HEK293 (cell line): ENCODE results near the gene SLC35F2.

Experiments used
- CTCF ChIA-PET: fragments of 350-600 bp; formaldehyde crosslinking; extraction: SDS; loops from one replicate; lab custom pipeline; 2021; ENCODE audit warnings: antibody characterized with exemption; lab: Yijun Ruan, JAX
- POLR2A ChIA-PET: fragments of 300-600 bp; formaldehyde crosslinking; extraction: SDS; loops from one replicate; lab custom pipeline; 2020; ENCODE audit warnings: antibody characterized with exemption, inconsistent platforms; lab: Yijun Ruan, JAX
- H3K27ac ChIP-seq: fragments of 200-500 bp; sonication (Bioruptor generic); 2 replicates; pipeline ENCODE4 v1.5.1; 2014; ENCODE audit warnings: low read depth, low read length, control low read depth, inconsistent platforms; ENCODE audit errors: extremely low read depth
- H3K36me3 ChIP-seq, 2 experiments: fragments of 200-500 bp in 1 of 2; sonication (Bioruptor generic) in 1 of 2; 1 replicate in 1 of 2; 2 replicates in 1 of 2; pipeline ENCODE4 v1.5.1; 2014 to 2017; ENCODE audit warnings: inconsistent platforms in 2 of 2, low read length in 2 of 2; ENCODE audit not compliant: control insufficient read depth in 2 of 2, insufficient read depth in 1 of 2
- H3K4me1 ChIP-seq: fragments of 200-500 bp; sonication (Bioruptor generic); 2 replicates; pipeline ENCODE4 v1.5.1; 2014; ENCODE audit warnings: mild to moderate bottlenecking, low read length, inconsistent platforms; ENCODE audit not compliant: control insufficient read depth, insufficient read depth
- H3K4me3 ChIP-seq: 2 replicates; pipeline ENCODE4 v1.5.1; 2011; ENCODE audit warnings: low read depth, mild to moderate bottlenecking, control low read depth, low read length, moderate library complexity
- H3K9me3 ChIP-seq: fragments of 200-500 bp; sonication (Bioruptor generic); 2 replicates; pipeline ENCODE4 v1.5.1; 2014; ENCODE audit warnings: low read depth, low read length, inconsistent platforms; ENCODE audit not compliant: control insufficient read depth, insufficient read depth
- BCL11B ChIP-seq: fragments of 450-650 bp; formaldehyde crosslinking; IDR thresholded peaks from 2 replicates; pipeline ENCODE4 v1.5.1; 2016; ENCODE audit warnings: low read depth, missing biosample characterization, missing genetic modification characterization
- HOXC10 ChIP-seq: sonication (generic); formaldehyde crosslinking; IDR thresholded peaks from 2 replicates; pipeline ENCODE4 v1.8.1; 2023; ENCODE audit warnings: mild to moderate bottlenecking, missing genetic modification reagents
- KLF1 ChIP-seq: fragments of 450-650 bp; formaldehyde crosslinking; IDR thresholded peaks from 2 replicates; pipeline ENCODE4 v1.5.1; 2016; ENCODE audit warnings: missing biosample characterization, missing genetic modification characterization
- KLF16 ChIP-seq: fragments of 450-650 bp; formaldehyde crosslinking; IDR thresholded peaks from 2 replicates; pipeline ENCODE4 v1.5.1; 2017; ENCODE audit warnings: missing biosample characterization, missing genetic modification characterization
- KLF8 ChIP-seq: fragments of 450-650 bp; formaldehyde crosslinking; IDR thresholded peaks from 2 replicates; pipeline ENCODE4 v1.5.1; 2016; ENCODE audit warnings: missing biosample characterization, missing genetic modification characterization
- SP3 ChIP-seq: fragments of 450-650 bp; formaldehyde crosslinking; IDR thresholded peaks from 2 replicates; pipeline ENCODE4 v1.5.1; 2016; ENCODE audit warnings: missing biosample characterization, missing genetic modification characterization
- ZBTB1 ChIP-seq: fragments of 450-650 bp; formaldehyde crosslinking; IDR thresholded peaks from 2 replicates; pipeline ENCODE4 v1.5.1; 2016; ENCODE audit warnings: missing biosample characterization, missing genetic modification characterization
- ZBTB17 ChIP-seq: fragments of 450-650 bp; formaldehyde crosslinking; IDR thresholded peaks from 2 replicates; pipeline ENCODE4 v1.5.1; 2016; ENCODE audit warnings: missing biosample characterization, missing genetic modification characterization
- ZBTB8A ChIP-seq: fragments of 450-650 bp; formaldehyde crosslinking; IDR thresholded peaks from 2 replicates; pipeline ENCODE4 v1.5.1; 2016; ENCODE audit warnings: missing biosample characterization, missing genetic modification characterization
- ZFHX2 ChIP-seq: fragments of 450-650 bp; formaldehyde crosslinking; conservative IDR thresholded peaks from 2 replicates; pipeline ENCODE4 v1.5.1; 2016; ENCODE audit warnings: missing biosample characterization, missing genetic modification characterization
- ZFP37 ChIP-seq: fragments of 450-650 bp; formaldehyde crosslinking; IDR thresholded peaks from 2 replicates; pipeline ENCODE4 v1.5.1; 2016; ENCODE audit warnings: missing biosample characterization, missing genetic modification characterization
- ZNF138 ChIP-seq: fragments of 450-650 bp; formaldehyde crosslinking; IDR thresholded peaks from 2 replicates; pipeline ENCODE4 v1.5.1; 2016; ENCODE audit warnings: missing biosample characterization, missing genetic modification characterization, borderline replicate concordance
- ZNF169 ChIP-seq: fragments of 450-650 bp; formaldehyde crosslinking; IDR thresholded peaks from 2 replicates; pipeline ENCODE4 v1.5.1; 2016; ENCODE audit warnings: missing biosample characterization, missing genetic modification characterization
- ZNF174 ChIP-seq: fragments of 450-650 bp; formaldehyde crosslinking; IDR thresholded peaks from 2 replicates; pipeline ENCODE4 v1.5.0; 2017; ENCODE audit warnings: missing biosample characterization, mild to moderate bottlenecking, missing genetic modification characterization
- ZNF341 ChIP-seq: fragments of 450-650 bp; formaldehyde crosslinking; IDR thresholded peaks from 2 replicates; pipeline ENCODE4; 2016; ENCODE audit warnings: low read depth, missing biosample characterization, missing genetic modification characterization
- ZNF514 ChIP-seq: fragments of 450-650 bp; formaldehyde crosslinking; IDR thresholded peaks from 2 replicates; pipeline ENCODE4 v1.5.1; 2016; ENCODE audit warnings: missing biosample characterization, missing genetic modification characterization
- ZNF555 ChIP-seq: fragments of 450-650 bp; formaldehyde crosslinking; conservative IDR thresholded peaks from 2 replicates; pipeline ENCODE4 v1.5.1; 2017; ENCODE audit warnings: missing biosample characterization, mild to moderate bottlenecking, missing genetic modification characterization, inconsistent platforms
- ZNF596 ChIP-seq: fragments of 450-650 bp; IDR thresholded peaks from 2 replicates; pipeline ENCODE4 v1.5.0; 2018; ENCODE audit warnings: missing biosample characterization, mild to moderate bottlenecking, missing genetic modification characterization, moderate library complexity
- ZNF654 ChIP-seq: fragments of 450-650 bp; formaldehyde crosslinking; IDR thresholded peaks from 2 replicates; pipeline ENCODE4 v1.5.1; 2016; ENCODE audit warnings: low read depth, missing biosample characterization, missing genetic modification characterization
- ZNF664 ChIP-seq: fragments of 450-650 bp; formaldehyde crosslinking; IDR thresholded peaks from 2 replicates; pipeline ENCODE4 v1.5.1; 2016; ENCODE audit warnings: missing biosample characterization, missing genetic modification characterization
- ZNF776 ChIP-seq: fragments of 450-650 bp; formaldehyde crosslinking; IDR thresholded peaks from 2 replicates; pipeline ENCODE4 v1.5.0; 2017; ENCODE audit warnings: missing biosample characterization, missing genetic modification characterization, borderline replicate concordance
- ZNF830 ChIP-seq: fragments of 450-650 bp; IDR thresholded peaks from 2 replicates; pipeline ENCODE4 v1.5.0; 2018; ENCODE audit warnings: missing biosample characterization, missing genetic modification characterization, low read depth, mild to moderate bottlenecking, moderate library complexity
- ZNF843 ChIP-seq: fragments of 450-650 bp; formaldehyde crosslinking; IDR thresholded peaks from 2 replicates; pipeline ENCODE4 v1.5.1; 2016; ENCODE audit warnings: missing biosample characterization, missing genetic modification characterization
- TF ChIP-seq, protein P1 (sequence below): fragments of 450-650 bp; formaldehyde crosslinking; IDR thresholded peaks from 2 replicates; pipeline ENCODE4 v1.5.1; 2016; ENCODE audit warnings: missing biosample characterization, missing genetic modification characterization
- TF ChIP-seq, protein P2 (sequence below): fragments of 450-650 bp; formaldehyde crosslinking; IDR thresholded peaks from 2 replicates; pipeline ENCODE4 v1.5.1; 2016; ENCODE audit warnings: missing biosample characterization, missing genetic modification characterization, low read depth
- TF ChIP-seq, protein P3 (sequence below): fragments of 450-650 bp; formaldehyde crosslinking; IDR thresholded peaks from 2 replicates; pipeline ENCODE4 v1.5.1; 2017; ENCODE audit warnings: missing biosample characterization, missing genetic modification characterization
- TF ChIP-seq, protein P4 (sequence below): fragments of 450-650 bp; formaldehyde crosslinking; IDR thresholded peaks from 2 replicates; pipeline ENCODE4 v1.5.1; 2016; ENCODE audit warnings: missing biosample characterization, missing genetic modification characterization
- TF ChIP-seq, protein P5 (sequence below): fragments of 450-650 bp; formaldehyde crosslinking; IDR thresholded peaks from 2 replicates; pipeline ENCODE4 v1.5.1; 2016; ENCODE audit warnings: missing biosample characterization, missing genetic modification characterization

SLC35F2 gene

DNA sequence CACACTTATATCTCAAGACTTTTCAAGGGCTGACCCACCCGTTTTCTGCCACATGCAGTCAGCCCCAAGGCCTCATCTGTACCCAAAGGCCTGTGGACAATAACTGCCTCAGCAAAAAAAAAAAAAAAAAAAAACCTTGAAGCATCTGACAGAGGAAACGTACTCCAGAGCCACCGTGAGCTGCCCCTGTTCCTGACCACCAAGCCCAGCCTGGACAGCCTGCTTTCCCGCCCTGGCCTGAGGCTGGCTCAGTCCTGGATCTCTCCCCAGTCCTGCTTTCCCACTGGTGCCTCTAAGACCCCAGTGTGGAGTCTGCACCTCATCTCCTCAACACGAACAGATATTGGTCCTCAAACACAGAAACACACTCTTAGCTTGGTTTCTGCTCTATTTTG is 66.5 kb downstream of the SLC35F2 start:
- no peak for TF ChIP-seq KLF8 (tag by site-specific recombination)
- no peak for TF ChIP-seq BCL11B (tag by site-specific recombination)
- TF ChIP-seq ZNF555 (tag by site-specific recombination) = no peak
- no peak for TF ChIP-seq ZBTB17 (tag by site-specific recombination)
- no peak for TF ChIP-seq ZBTB1 (tag by site-specific recombination)
- TF ChIP-seq SP3 = no peak
- no peak for TF ChIP-seq ZBTB8A (tag by site-specific recombination)
- no peak for TF ChIP-seq ZNF654 (tag by site-specific recombination)
- TF ChIP-seq ZNF514 (tag by site-specific recombination) = no peak
- no peak for TF ChIP-seq HOXC10
- no peak for TF ChIP-seq KLF1 (tag by site-specific recombination)
- TF ChIP-seq, protein P1, sequence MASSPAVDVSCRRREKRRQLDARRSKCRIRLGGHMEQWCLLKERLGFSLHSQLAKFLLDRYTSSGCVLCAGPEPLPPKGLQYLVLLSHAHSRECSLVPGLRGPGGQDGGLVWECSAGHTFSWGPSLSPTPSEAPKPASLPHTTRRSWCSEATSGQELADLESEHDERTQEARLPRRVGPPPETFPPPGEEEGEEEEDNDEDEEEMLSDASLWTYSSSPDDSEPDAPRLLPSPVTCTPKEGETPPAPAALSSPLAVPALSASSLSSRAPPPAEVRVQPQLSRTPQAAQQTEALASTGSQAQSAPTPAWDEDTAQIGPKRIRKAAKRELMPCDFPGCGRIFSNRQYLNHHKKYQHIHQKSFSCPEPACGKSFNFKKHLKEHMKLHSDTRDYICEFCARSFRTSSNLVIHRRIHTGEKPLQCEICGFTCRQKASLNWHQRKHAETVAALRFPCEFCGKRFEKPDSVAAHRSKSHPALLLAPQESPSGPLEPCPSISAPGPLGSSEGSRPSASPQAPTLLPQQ = no peak
- no peak for TF ChIP-seq ZNF174
- no peak for TF ChIP-seq ZNF830
- no peak for TF ChIP-seq KLF16 (tag by site-specific recombination)
- TF ChIP-seq ZNF776 (tag by site-specific recombination) = no peak
- no peak for TF ChIP-seq ZFP37 (tag by site-specific recombination)
- TF ChIP-seq ZNF138 (tag by site-specific recombination) = no peak
- TF ChIP-seq, protein P2, sequence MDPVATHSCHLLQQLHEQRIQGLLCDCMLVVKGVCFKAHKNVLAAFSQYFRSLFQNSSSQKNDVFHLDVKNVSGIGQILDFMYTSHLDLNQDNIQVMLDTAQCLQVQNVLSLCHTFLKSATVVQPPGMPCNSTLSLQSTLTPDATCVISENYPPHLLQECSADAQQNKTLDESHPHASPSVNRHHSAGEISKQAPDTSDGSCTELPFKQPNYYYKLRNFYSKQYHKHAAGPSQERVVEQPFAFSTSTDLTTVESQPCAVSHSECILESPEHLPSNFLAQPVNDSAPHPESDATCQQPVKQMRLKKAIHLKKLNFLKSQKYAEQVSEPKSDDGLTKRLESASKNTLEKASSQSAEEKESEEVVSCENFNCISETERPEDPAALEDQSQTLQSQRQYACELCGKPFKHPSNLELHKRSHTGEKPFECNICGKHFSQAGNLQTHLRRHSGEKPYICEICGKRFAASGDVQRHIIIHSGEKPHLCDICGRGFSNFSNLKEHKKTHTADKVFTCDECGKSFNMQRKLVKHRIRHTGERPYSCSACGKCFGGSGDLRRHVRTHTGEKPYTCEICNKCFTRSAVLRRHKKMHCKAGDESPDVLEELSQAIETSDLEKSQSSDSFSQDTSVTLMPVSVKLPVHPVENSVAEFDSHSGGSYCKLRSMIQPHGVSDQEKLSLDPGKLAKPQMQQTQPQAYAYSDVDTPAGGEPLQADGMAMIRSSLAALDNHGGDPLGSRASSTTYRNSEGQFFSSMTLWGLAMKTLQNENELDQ (tag by site-specific recombination) = no peak
- no peak for TF ChIP-seq ZNF843
- no peak overlapping the region for H3K4me3 ChIP-seq
- ChIA-PET POLR2A (no interaction called here), CTCF (interaction anchor here (0.6 to 0.7 kb wide), 3 partner anchors 18 to 103 kb away, joined by 3 to 5 read pairs (median 4); no protein-coding TSS in a partner anchor)
- no peak overlapping the region for H3K27ac ChIP-seq
- no peaks in the 10 kb centered on the region for H3K4me1 ChIP-seq
- no peaks in the 10 kb centered on the region for H3K9me3 ChIP-seq
- H3K36me3 ChIP-seq = peaks cover 0 to 18% of the 10 kb centered on the region in 2 experiments; a peak in 1 of 3 replicates

DNA sequence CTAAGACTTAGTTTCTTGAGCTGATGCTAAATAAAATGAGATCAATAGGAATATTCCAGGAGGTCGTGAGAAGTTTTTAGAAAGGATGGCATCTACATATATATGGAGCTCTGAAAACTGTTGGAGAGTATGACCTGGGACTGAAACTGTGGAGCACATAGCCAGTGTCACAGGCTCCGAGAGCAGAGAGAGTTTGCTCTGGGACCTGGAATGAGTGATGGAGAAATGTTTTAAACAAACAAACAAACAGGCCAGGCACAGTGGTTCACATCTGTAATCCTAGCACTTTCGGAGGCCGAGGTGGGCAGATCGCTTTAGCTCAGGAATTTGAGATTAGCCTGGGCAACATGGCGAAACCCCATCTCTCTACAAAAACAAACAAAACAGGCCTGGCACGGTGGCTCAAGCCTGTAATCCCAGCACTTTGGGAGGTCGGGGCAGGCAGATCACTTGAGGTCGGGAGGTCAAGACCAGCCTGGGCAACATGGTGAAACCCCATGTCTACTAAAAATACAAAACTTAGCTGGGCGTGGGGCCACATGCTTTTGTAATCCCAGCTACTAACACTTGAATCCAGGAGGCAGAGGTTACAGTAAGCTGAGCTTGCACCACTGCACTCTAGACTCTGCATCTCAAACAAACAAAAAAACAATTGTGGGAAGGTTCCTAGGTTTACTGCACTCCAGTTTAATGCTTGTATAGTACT is 67.1 kb downstream of the SLC35F2 start:
- Histone ChIP-seq H3K4me1 (no peaks in the 10 kb centered on the region), H3K9me3 (no peaks in the 10 kb centered on the region), H3K36me3 (peaks cover 0 to 17% of the 10 kb centered on the region in 2 experiments; a peak in 1 of 3 replicates), H3K27ac (no peak overlapping the region), H3K4me3 (no peak overlapping the region)
- ChIA-PET POLR2A (no interaction called here), CTCF (interaction anchor here (0.7 to 0.8 kb wide), 2 partner anchors 9 to 19 kb away, joined by 3 to 5 read pairs; no protein-coding TSS in a partner anchor)
- TF ChIP-seq ZNF664 (no peak), ZNF596 (tag by site-specific recombination) (no peak), SP3 (no peak), ZNF138 (tag by site-specific recombination) (no peak), ZNF169 (tag by site-specific recombination) (no peak), ZFHX2 (tag by site-specific recombination) (no peak), ZNF341 (tag by site-specific recombination) (no peak)
- TF ChIP-seq, protein P3, sequence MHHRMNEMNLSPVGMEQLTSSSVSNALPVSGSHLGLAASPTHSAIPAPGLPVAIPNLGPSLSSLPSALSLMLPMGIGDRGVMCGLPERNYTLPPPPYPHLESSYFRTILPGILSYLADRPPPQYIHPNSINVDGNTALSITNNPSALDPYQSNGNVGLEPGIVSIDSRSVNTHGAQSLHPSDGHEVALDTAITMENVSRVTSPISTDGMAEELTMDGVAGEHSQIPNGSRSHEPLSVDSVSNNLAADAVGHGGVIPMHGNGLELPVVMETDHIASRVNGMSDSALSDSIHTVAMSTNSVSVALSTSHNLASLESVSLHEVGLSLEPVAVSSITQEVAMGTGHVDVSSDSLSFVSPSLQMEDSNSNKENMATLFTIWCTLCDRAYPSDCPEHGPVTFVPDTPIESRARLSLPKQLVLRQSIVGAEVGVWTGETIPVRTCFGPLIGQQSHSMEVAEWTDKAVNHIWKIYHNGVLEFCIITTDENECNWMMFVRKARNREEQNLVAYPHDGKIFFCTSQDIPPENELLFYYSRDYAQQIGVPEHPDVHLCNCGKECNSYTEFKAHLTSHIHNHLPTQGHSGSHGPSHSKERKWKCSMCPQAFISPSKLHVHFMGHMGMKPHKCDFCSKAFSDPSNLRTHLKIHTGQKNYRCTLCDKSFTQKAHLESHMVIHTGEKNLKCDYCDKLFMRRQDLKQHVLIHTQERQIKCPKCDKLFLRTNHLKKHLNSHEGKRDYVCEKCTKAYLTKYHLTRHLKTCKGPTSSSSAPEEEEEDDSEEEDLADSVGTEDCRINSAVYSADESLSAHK (tag by site-specific recombination) = no peak
- TF ChIP-seq, protein P4, sequence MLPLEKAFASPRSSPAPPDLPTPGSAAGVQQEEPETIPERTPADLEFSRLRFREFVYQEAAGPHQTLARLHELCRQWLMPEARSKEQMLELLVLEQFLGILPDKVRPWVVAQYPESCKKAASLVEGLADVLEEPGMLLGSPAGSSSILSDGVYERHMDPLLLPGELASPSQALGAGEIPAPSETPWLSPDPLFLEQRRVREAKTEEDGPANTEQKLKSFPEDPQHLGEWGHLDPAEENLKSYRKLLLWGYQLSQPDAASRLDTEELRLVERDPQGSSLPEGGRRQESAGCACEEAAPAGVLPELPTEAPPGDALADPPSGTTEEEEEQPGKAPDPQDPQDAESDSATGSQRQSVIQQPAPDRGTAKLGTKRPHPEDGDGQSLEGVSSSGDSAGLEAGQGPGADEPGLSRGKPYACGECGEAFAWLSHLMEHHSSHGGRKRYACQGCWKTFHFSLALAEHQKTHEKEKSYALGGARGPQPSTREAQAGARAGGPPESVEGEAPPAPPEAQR (tag by site-specific recombination) = no peak
- TF ChIP-seq, protein P5, sequence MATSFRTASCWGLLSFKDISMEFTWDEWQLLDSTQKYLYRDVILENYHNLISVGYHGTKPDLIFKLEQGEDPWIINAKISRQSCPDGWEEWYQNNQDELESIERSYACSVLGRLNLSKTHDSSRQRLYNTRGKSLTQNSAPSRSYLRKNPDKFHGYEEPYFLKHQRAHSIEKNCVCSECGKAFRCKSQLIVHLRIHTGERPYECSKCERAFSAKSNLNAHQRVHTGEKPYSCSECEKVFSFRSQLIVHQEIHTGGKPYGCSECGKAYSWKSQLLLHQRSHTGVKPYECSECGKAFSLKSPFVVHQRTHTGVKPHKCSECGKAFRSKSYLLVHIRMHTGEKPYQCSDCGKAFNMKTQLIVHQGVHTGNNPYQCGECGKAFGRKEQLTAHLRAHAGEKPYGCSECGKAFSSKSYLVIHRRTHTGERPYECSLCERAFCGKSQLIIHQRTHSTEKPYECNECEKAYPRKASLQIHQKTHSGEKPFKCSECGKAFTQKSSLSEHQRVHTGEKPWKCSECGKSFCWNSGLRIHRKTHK (tag by site-specific recombination) = no peak
